HG02642 (cell line): ENCODE data around the gene CD47.

Experiments
- ATAC-seq: cut with Tn5 transposase; IDR thresholded peaks from one replicate; pipeline ENCODE4 v1.9.1; 2021; ENCODE audit warnings: mild to moderate bottlenecking; ENCODE audit not compliant: unreplicated experiment, poor library complexity

Gene CD47

GRCh38 chr3:108060331-108060730 is 30.5 kb downstream of the CD47 start:
- ATAC-seq = no peak

- ATAC-seq = no peak
These were observed 34.9 kb downstream of the CD47 start for GRCh38 chr3:108055931-108056330.

- ATAC-seq = no peak
These were observed 35.9 kb downstream of the CD47 start for GRCh38 chr3:108054935-108055334.

GRCh38 chr3:108053483-108053882 is 37.3 kb downstream of the CD47 start:
- ATAC-seq = no peak

GRCh38 chr3:108053067-108053466 is 37.8 kb downstream of the CD47 start:
- ATAC-seq = no peak

GRCh38 chr3:108051005-108051404 is 39.8 kb downstream of the CD47 start:
- no peak for ATAC-seq

- no peak for ATAC-seq
These were observed 42.8 kb downstream of the CD47 start for GRCh38 chr3:108047987-108048386.

GRCh38 chr3:108046247-108046646 is 44.6 kb downstream of the CD47 start:
- ATAC-seq = no peak

GRCh38 chr3:108044699-108045098 is 46.1 kb downstream of the CD47 start:
- ATAC-seq = no peak

- ATAC-seq = no peak
These were observed 48.5 kb downstream of the CD47 start for GRCh38 chr3:108042300-108042699.

GRCh38 chr3:108041253-108041652 is 49.6 kb downstream of the CD47 start:
- no peak for ATAC-seq

GRCh38 chr3:108037770-108038169 is 53.1 kb downstream of the CD47 start:
- ATAC-seq = no peak

GRCh38 chr3:108036984-108037741 is 53.7 kb downstream of the CD47 start:
- peak; percentile 64 for ATAC-seq

- no peak for ATAC-seq
These were observed 54.4 kb downstream of the CD47 start for GRCh38 chr3:108036401-108036800.

- ATAC-seq = no peak
These were observed 55.1 kb downstream of the CD47 start for GRCh38 chr3:108035751-108036150.

- no peak for ATAC-seq
These were observed 58.9 kb downstream of the CD47 start for GRCh38 chr3:108031895-108032294.

GRCh38 chr3:108030960-108031359 is 59.9 kb downstream of the CD47 start:
- no peak for ATAC-seq

- ATAC-seq = no peak
These were observed 61.4 kb downstream of the CD47 start for GRCh38 chr3:108029466-108029865.

- ATAC-seq = no peak
These were observed 61.9 kb downstream of the CD47 start for GRCh38 chr3:108028896-108029295.

- ATAC-seq = no peak
These were observed 65.7 kb downstream of the CD47 start for GRCh38 chr3:108025177-108025576.

- ATAC-seq = no peak
These were observed 66.5 kb downstream of the CD47 start for GRCh38 chr3:108024146-108024850.
